GM19455 (cell line): ENCODE measurements around the gene UTP4.

ENCODE experiments used
- ATAC-seq: cut with Tn5 transposase; IDR thresholded peaks from one replicate; pipeline ENCODE4 v1.9.1; 2021; ENCODE audit not compliant: unreplicated experiment

Gene UTP4

GRCh38 chr16:69132424-69133252, at the start of gene UTP4, which contains the start of gene CHTF8:
UTP4 (plus strand) TSS chr16:69132649; CDS start chr16:69133460, 811 bp downstream.
CHTF8 (minus strand) TSS chr16:69132588; CDS start chr16:69121458, 11,130 bp downstream.
- ATAC-seq: peak; percentile 89

GRCh38 chr16:69083306-69083941, 49.0 kb upstream of the UTP4 start:
- ATAC-seq: no peak

GRCh38 chr16:69084289-69084688, 48.2 kb upstream of the UTP4 start:
- no peak for ATAC-seq

GRCh38 chr16:69085032-69085695, 47.3 kb upstream of the UTP4 start:
- no peak for ATAC-seq

GRCh38 chr16:69087161-69087581, 45.3 kb upstream of the UTP4 start:
- ATAC-seq: no peak

- ATAC-seq: no peak
Measured at GRCh38 chr16:69088684-69089083, 43.8 kb upstream of the UTP4 start.

GRCh38 chr16:69089091-69089910, 43.1 kb upstream of the UTP4 start:
- ATAC-seq: no peak

GRCh38 chr16:69093974-69094373, 38.5 kb upstream of the UTP4 start:
- no peak for ATAC-seq

- ATAC-seq: no peak
Measured at GRCh38 chr16:69094501-69094900, 37.9 kb upstream of the UTP4 start.

GRCh38 chr16:69095193-69095592, 37.3 kb upstream of the UTP4 start:
- no peak for ATAC-seq

- no peak for ATAC-seq
Measured at GRCh38 chr16:69100071-69100691, 32.3 kb upstream of the UTP4 start.

- no peak for ATAC-seq
Measured at GRCh38 chr16:69105501-69106361, 26.7 kb upstream of the UTP4 start, which contains the start of gene HAS3. HAS3 (plus strand) TSS chr16:69105653; CDS start chr16:69109396, 3,743 bp downstream.

GRCh38 chr16:69106491-69107315, 25.7 kb upstream of the UTP4 start:
- no peak for ATAC-seq

GRCh38 chr16:69107316-69107962, 25.0 kb upstream of the UTP4 start:
- ATAC-seq: no peak

GRCh38 chr16:69108064-69108904, 24.2 kb upstream of the UTP4 start:
- ATAC-seq: no peak

- ATAC-seq: no peak
Measured at GRCh38 chr16:69108905-69109252, 23.6 kb upstream of the UTP4 start.
